ENCODE results near the gene MAN2B1. TPM values are rescaled to one million over a fixed set of nuclear protein-coding genes. Genes with fewer than 3 reads are reported as not detected.

MAN2B1 gene
- total and polyA plus RNA-seq, 2 of the 8 experiments (the other 6 are each of a cell fraction or from before 2014, with no cell fraction given) = 55.3 to 76.3 TPM

DNA sequence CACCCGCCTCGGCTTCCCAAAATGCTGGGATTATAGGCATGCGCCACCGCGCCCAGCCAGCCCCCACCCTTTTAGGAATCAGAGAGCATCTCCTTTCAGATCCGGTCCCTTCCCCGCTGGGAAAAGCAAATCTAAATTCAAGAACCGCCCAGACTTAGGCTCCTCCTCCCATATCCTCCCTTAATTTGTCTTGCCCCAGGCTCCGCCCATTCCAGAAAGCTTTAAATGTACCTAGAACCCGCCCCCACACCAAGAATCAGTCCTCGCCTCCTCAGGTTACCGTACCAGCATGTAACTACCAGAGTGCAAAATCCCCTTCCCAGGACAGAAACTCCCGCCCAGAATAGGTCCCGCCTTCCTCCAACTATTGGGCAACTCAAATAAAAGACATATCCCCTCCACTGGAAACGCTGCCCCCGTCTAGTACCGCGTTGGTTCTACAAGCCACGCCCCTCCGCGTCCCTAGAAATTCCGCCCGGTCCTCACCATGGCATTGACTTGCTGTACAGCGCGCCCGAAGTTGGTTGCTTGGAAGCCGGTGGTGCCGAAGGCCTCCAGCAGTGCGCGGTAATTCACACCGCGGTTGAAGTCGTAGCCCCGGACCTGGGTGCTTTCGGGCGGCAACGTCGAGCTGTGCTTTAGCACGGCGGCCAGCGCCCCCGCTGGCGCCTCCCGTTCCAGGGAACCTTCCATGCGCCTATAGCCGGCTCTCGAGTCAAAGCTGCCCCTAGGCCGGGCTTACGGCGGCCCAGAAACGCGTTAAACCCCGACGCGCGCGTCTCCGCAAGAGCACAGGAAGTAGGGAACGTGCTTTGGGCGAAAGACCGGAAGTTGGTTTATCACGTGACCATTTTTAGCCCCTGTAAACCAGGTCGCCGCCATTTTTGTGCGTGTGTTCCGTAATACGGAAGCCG, 14.8 kb upstream of the MAN2B1 start, which contains the start of gene DHPS (continued):
- no peak for TF ChIP-seq CTBP2 (IDR thresholded peaks at IDR 0.05; ENCODE audit: borderline replicate concordance, insufficient read depth, insufficient read length, low read length)
- TF ChIP-seq SIN3A (conservative IDR thresholded peaks at IDR 0.05 in 1 of 2, IDR thresholded peaks at IDR 0.05 in 1 of 2; ENCODE audit: low read depth in 1 of 2, low read length in 2 of 2) = no peak; a peak in 1 of 4 replicates
- TF ChIP-seq KDM5A (IDR thresholded peaks at IDR 0.05; ENCODE audit: low read length) = no peak
- peak; percentile 9; the same call in 1 of the 2 replicates for TF ChIP-seq CREB1 (IDR thresholded peaks at IDR 0.05)
- TF ChIP-seq, protein P1, sequence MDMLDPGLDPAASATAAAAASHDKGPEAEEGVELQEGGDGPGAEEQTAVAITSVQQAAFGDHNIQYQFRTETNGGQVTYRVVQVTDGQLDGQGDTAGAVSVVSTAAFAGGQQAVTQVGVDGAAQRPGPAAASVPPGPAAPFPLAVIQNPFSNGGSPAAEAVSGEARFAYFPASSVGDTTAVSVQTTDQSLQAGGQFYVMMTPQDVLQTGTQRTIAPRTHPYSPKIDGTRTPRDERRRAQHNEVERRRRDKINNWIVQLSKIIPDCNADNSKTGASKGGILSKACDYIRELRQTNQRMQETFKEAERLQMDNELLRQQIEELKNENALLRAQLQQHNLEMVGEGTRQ (IDR thresholded peaks at IDR 0.05; ENCODE audit: low read length) = peak; percentile 92
- TF ChIP-seq SAP30 (IDR thresholded peaks at IDR 0.05; ENCODE audit: insufficient read depth, insufficient replicate concordance, low read length) = no peak
- TF ChIP-seq ASH2L (IDR thresholded peaks at IDR 0.05; ENCODE audit: low read length) = peak; percentile 63
- no peak for TF ChIP-seq POU5F1 (IDR thresholded peaks at IDR 0.05; ENCODE audit: low read depth, low read length)
- peak; percentile 77 for TF ChIP-seq SRF (IDR thresholded peaks at IDR 0.05; ENCODE audit: low read depth, low read length)
- no peak for TF ChIP-seq EP300 (IDR thresholded peaks at IDR 0.05; ENCODE audit: borderline replicate concordance in 1 of 2, low read depth in 2 of 2, low read length in 2 of 2)
- peak; percentile 52 for TF ChIP-seq KDM4A (IDR thresholded peaks at IDR 0.05; ENCODE audit: low read depth, low read length, severe bottlenecking)
- TF ChIP-seq TEAD4 (IDR thresholded peaks at IDR 0.05; ENCODE audit: low read depth, low read length) = no peak
- TF ChIP-seq TCF12 (IDR thresholded peaks at IDR 0.05; ENCODE audit: low read depth, low read length) = no peak
- TF ChIP-seq GABPA (IDR thresholded peaks at IDR 0.05; ENCODE audit: borderline replicate concordance, insufficient read depth, low read length) = peak; percentile 87
- TF ChIP-seq POLR2A (IDR thresholded peaks at IDR 0.05; ENCODE audit: control extremely low read depth in 1 of 2, low read depth in 2 of 2, low read length in 2 of 2) = peak; percentile 63 to 96
